ENCODE results near the gene EYS.

- TF ChIP-seq POLR2A (IDR thresholded peaks at IDR 0.05; ENCODE audit: low read depth) (no peak), CTCF (IDR thresholded peaks at IDR 0.05) (no peak)
Measured at GRCh38 chr6:63743691-63744090, 1963.3 kb downstream of the EYS start.
